ENCODE measurements around the gene SPATA13.
A peak's percentile ranks its signal among the peaks of the same experiment; 100 is the strongest.

SPATA13 gene

GRCh38 chr13:24224232-24224680 lies 63.7 kb downstream of the SPATA13 start:
- peak in 2 of 4 experiments; percentile 25 for DNase-seq

GRCh38 chr13:24225062-24225461 lies 64.5 kb downstream of the SPATA13 start:
- no peak for DNase-seq

GRCh38 chr13:24225930-24226329 lies 65.4 kb downstream of the SPATA13 start:
- no peak for DNase-seq

GRCh38 chr13:24226762-24227161 lies 66.2 kb downstream of the SPATA13 start:
- no peak for DNase-seq

GRCh38 chr13:24228852-24229458 lies 68.4 kb downstream of the SPATA13 start:
- peak; percentile 52 to 84 (median 74) for DNase-seq

- DNase-seq = no peak
Measured at GRCh38 chr13:24230428-24231072, 70.0 kb downstream of the SPATA13 start.

GRCh38 chr13:24231377-24231776 lies 70.9 kb downstream of the SPATA13 start:
- no peak for DNase-seq

GRCh38 chr13:24232037-24232436 lies 71.5 kb downstream of the SPATA13 start:
- no peak for DNase-seq

- DNase-seq = no peak
Measured at GRCh38 chr13:24232474-24232873, 72.0 kb downstream of the SPATA13 start.

- no peak for DNase-seq
Measured at GRCh38 chr13:24233351-24233901, 72.9 kb downstream of the SPATA13 start.

GRCh38 chr13:24234200-24234915 lies 73.8 kb downstream of the SPATA13 start:
- DNase-seq = no peak

GRCh38 chr13:24237356-24237755 lies 76.8 kb downstream of the SPATA13 start:
- no peak for DNase-seq

GRCh38 chr13:24241336-24241735 lies 80.8 kb downstream of the SPATA13 start:
- no peak for DNase-seq

GRCh38 chr13:24242100-24242499 lies 81.6 kb downstream of the SPATA13 start:
- no peak for DNase-seq

GRCh38 chr13:24243302-24243701 lies 82.8 kb downstream of the SPATA13 start:
- peak; percentile 46 to 79 (median 68) for DNase-seq

GRCh38 chr13:24244802-24245201 lies 84.3 kb downstream of the SPATA13 start:
- DNase-seq = no peak

- DNase-seq = no peak
Measured at GRCh38 chr13:24247016-24247415, 86.5 kb downstream of the SPATA13 start.

GRCh38 chr13:24249624-24250023 lies 89.1 kb downstream of the SPATA13 start:
- peak; percentile 48 to 73 (median 68) for DNase-seq

- peak in 2 of 4 experiments; percentile 51 to 52 for DNase-seq
Measured at GRCh38 chr13:24250376-24251057, 90.0 kb downstream of the SPATA13 start.

GRCh38 chr13:24251525-24251924 lies 91.0 kb downstream of the SPATA13 start:
- DNase-seq = no peak

- peak; percentile 65 to 86 (median 76) for DNase-seq
Measured at GRCh38 chr13:24252136-24252535, 91.6 kb downstream of the SPATA13 start.

GRCh38 chr13:24253520-24254145 lies 93.1 kb downstream of the SPATA13 start:
- DNase-seq = no peak

Measured in suppressor macrophage (primary cell).